ENCODE data around the gene IGSF8. TPM values are rescaled to one million over a fixed set of nuclear protein-coding genes. Genes with fewer than 3 reads are reported as not detected.

Gene IGSF8
- total and polyA plus RNA-seq, 2 of the 8 experiments (the other 6 are each of a cell fraction or from before 2014, with no cell fraction given) = 69.6 to 132 TPM

- WGBS, 2 experiments (ENCODE audit: extremely low coverage in 1 of 2, insufficient coverage in 1 of 2, insufficient read length in 1 of 2, insufficient replicate concordance in 2 of 2, low coverage in 1 of 2, low lambda C conversion rate in 2 of 2, missing lambda C conversion rate in 1 of 2) = 87% methylated on average over 4 of the region's 4 CpGs; no CpG with 5 or more reads in 1 of the 2 experiments
- TF ChIP-seq POU5F1 (IDR thresholded peaks at IDR 0.05; ENCODE audit: low read depth, low read length) = no peak
- no peak for TF ChIP-seq EGR1 (IDR thresholded peaks at IDR 0.05; ENCODE audit: borderline replicate concordance, low read depth, low read length)
- TF ChIP-seq CBX5 (IDR thresholded peaks at IDR 0.05; ENCODE audit: low read depth, low read length) = no peak
- no peak for TF ChIP-seq SUZ12 (IDR thresholded peaks at IDR 0.05; ENCODE audit: low read length)
- TF ChIP-seq HDAC2 (IDR thresholded peaks at IDR 0.05; ENCODE audit: borderline replicate concordance in 1 of 2, low read depth in 2 of 2, low read length in 2 of 2) = no peak
- TF ChIP-seq RAD21 (IDR thresholded peaks at IDR 0.05 in 1 of 2, conservative IDR thresholded peaks at IDR 0.05 in 1 of 2; ENCODE audit: low read depth in 2 of 2, low read length in 2 of 2) = no peak
- no peak for TF ChIP-seq SIRT6 (IDR thresholded peaks at IDR 0.05; ENCODE audit: low read length)
- no peak for TF ChIP-seq EZH2 (IDR thresholded peaks at IDR 0.05; ENCODE audit: low read depth, low read length, severe bottlenecking)
- TF ChIP-seq TAF1 (IDR thresholded peaks at IDR 0.05; ENCODE audit: low read depth, low read length) = no peak
- TF ChIP-seq CHD2 (IDR thresholded peaks at IDR 0.05; ENCODE audit: low read length) = no peak
- no peak for TF ChIP-seq E2F6 (IDR thresholded peaks at IDR 0.05)
- no peak for TF ChIP-seq HDAC6 (IDR thresholded peaks at IDR 0.05; ENCODE audit: low read depth, low read length)
- no peak for TF ChIP-seq POLR2AphosphoS5 (IDR thresholded peaks at IDR 0.05; ENCODE audit: low read depth, low read length)
Observed at GRCh38 chr1:160094291-160094625, 4.2 kb downstream of the IGSF8 start.

More at GRCh38 chr1:160094291-160094625, 4.2 kb downstream of the IGSF8 start:
- Histone ChIP-seq H4K20me1 (replicated peaks in 1 of 2; ENCODE audit: control insufficient read depth in 1 of 2, insufficient read depth in 2 of 2, low read length in 2 of 2) (peaks cover 0 to 4% of the 10 kb centered on the region in 2 experiments), H3K4me1 (replicated peaks in 1 of 4; ENCODE audit: control insufficient read depth in 3 of 4, insufficient read depth in 4 of 4, low read length in 3 of 4) (peaks cover 9 to 37% (median 28%) of the 10 kb centered on the region in 4 experiments), H4K8ac (ENCODE audit: extremely low read depth, insufficient read depth, low read length) (no peak overlapping the region), H4K91ac (replicated peaks; ENCODE audit: insufficient read length, low read length) (no peak overlapping the region), H3K79me1 (ENCODE audit: low read depth, low read length) (peaks cover 14% of the 10 kb centered on the region), H3K23me2 (ENCODE audit: low read depth, low read length) (peaks cover 19% of the 10 kb centered on the region), H2BK20ac (ENCODE audit: low read length) (peak overlapping the region; percentile 57; the same call in 1 of the 2 replicates), H3K36me3 (ENCODE audit: control insufficient read depth in 2 of 4, insufficient read depth in 4 of 4, low read length in 3 of 4) (peaks cover 10 to 35% (median 22%) of the 10 kb centered on the region in 4 experiments), H3K4me2 (ENCODE audit: insufficient read depth in 1 of 2, low read depth in 2 of 2, low read length in 2 of 2) (no peak overlapping the region), H3K14ac (ENCODE audit: insufficient read length) (no peak overlapping the region), H3K18ac (ENCODE audit: extremely low read depth, low read length) (no peak overlapping the region), H2BK120ac (replicated peaks; ENCODE audit: low read depth, low read length) (no peak overlapping the region), H2AK5ac (ENCODE audit: low read depth, low read length) (no peak overlapping the region), H2AFZ (ENCODE audit: low read length) (no peak overlapping the region), H2BK15ac (ENCODE audit: low read length) (0 out of 2 replicates have a peak overlapping the region, but pooled peaks have one; percentile 46), H3K4me3 (ENCODE audit: extremely low read depth in 1 of 4, insufficient read depth in 2 of 4, low read depth in 3 of 4, low read length in 4 of 4) (no peak overlapping the region), H3K56ac (replicated peaks; ENCODE audit: insufficient read length, low read depth, low read length) (no peak overlapping the region), H3K9ac (replicated peaks in 1 of 4; ENCODE audit: extremely low read depth in 1 of 4, low read depth in 3 of 4, low read length in 3 of 4) (no peak overlapping the region), H2BK5ac (ENCODE audit: low read depth, low read length) (0 out of 2 replicates have a peak overlapping the region, but pooled peaks have one; percentile 41), H3K23ac (ENCODE audit: insufficient read length) (no peak overlapping the region), H3K4ac (replicated peaks; ENCODE audit: insufficient read length, low read depth, low read length) (no peak overlapping the region), H3K79me2 (ENCODE audit: control insufficient read depth in 1 of 2, insufficient read depth in 2 of 2, low read length in 2 of 2) (peaks cover 0 to 36% of the 10 kb centered on the region in 2 experiments; a peak in 2 of 4 replicates), H4K5ac (ENCODE audit: insufficient read length, low read depth, low read length) (no peak overlapping the region), H3K27ac (ENCODE audit: low read depth, low read length) (0 out of 2 replicates have a peak overlapping the region, but pooled peaks have one; percentile 25), H3K27me3 (replicated peaks in 1 of 4; ENCODE audit: control insufficient read depth in 3 of 4, extremely low read depth in 1 of 4, insufficient read depth in 3 of 4, low read length in 3 of 4) (no peaks in the 10 kb centered on the region), H3K9me3 (ENCODE audit: insufficient read depth in 2 of 2, low read depth in 1 of 2, low read length in 1 of 2) (no peaks in the 10 kb centered on the region; a peak in 1 of 4 replicates), H2BK12ac (ENCODE audit: low read depth, low read length) (0 out of 2 replicates have a peak overlapping the region, but pooled peaks have one; percentile 99)
- POLR2A ChIA-PET (ENCODE audit: partially characterized antibody) = interaction anchor here (1.3 to 1.4 kb wide), 2 partner anchors 10 to 12 kb away, joined by 4 to 5 read pairs; no protein-coding TSS in a partner anchor
- CTCF ChIA-PET (ENCODE audit: partially characterized antibody) = interaction anchor here (1.5 to 50.1 kb wide), 4 partner anchors 8 to 158 kb away, joined by 3 to 1874 read pairs (median 92); partner anchors contain the start of genes KCNJ10 and KCNJ9
- FAIRE-seq (no peak), DNase-seq (ENCODE audit: low read depth in 1 of 2, low spot score in 2 of 2) (no peak)

Data from H1 (cell line).